ACHN (cell line): ENCODE data around the gene SMARCAD1.
"Not testable (repeated sequence)": the region's sequence is repeated elsewhere in the genome, so short reads cannot be mapped to it uniquely, and the experiment has no call there.

ENCODE experiments used
- DNase-seq: peaks from one replicate; pipeline ENCODE4 v3.0.0-alpha.2; 2015
- in situ Hi-C: cut with HindIII; loops from 2 replicates; pipeline ENCODE4 v1.10.0; 2017; ENCODE audit warnings: low sequenced_read_pairs, low pct_ligation_motif_present, low pct_unique_long_range_greater_than_20kb

Gene SMARCAD1

DNA sequence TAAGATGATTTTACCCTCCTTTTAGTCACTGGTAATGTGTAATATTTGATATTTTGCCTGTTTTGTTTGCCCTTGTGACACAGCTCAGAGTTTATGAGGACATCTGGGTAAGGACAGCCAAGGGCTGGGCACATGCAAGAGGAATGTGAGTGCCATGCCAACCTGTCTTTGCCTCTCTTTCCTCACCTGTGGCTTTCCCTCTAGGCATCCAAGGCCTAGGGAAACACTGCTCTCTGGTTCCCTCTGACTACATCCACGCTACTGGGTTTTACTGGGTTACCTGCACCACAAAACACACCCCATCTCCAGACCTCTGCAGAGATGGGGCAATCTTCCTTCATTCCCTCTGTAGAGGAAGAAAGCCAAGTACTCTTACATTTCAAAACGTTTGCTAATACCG, 127.3 kb downstream of the SMARCAD1 start:
- no peak for DNase-seq
- in situ Hi-C loops, result no loop called here

DNA sequence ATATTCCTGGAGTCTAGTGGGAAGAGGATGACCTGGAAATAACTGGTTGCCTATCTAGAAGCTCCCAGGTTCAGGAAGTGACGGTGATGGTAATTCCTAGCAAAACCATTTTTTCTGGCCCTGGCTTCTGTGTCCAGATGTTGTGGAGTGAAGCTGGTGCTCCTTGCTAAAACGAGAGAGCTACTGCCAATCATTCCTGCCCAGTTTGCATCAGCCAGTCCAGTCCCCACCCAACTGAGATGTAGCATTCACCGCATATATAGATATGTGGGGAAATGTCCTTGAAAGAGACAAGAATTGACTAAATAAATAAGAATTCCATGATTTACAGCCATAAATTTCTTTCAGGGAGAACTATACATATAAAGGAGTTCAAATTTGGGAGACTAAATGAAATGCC, 128.6 kb downstream of the SMARCAD1 start:
- in situ Hi-C loops, result no loop called here
- DNase-seq, result no peak

DNA sequence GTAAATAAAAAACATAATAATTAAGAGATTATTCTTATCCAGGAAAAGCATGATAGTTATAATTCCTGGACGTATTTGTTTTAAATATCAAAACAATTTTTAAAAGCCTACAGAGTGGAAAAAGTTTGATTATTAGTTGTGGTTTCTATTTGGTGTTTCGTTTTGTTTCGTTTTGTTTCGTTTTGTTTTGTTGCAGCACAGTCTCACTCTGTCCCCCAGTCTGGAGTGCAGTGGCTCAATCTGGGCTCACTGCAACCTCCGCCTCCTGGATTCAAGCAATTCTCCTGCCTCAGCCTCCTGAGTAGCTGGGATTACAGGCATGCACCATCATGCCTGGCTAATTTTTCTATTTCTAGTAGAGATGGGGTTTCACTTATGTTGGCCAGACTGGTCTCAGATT, 129.1 kb downstream of the SMARCAD1 start:
- in situ Hi-C loops, DNase-seq: not testable (repeated sequence)

DNA sequence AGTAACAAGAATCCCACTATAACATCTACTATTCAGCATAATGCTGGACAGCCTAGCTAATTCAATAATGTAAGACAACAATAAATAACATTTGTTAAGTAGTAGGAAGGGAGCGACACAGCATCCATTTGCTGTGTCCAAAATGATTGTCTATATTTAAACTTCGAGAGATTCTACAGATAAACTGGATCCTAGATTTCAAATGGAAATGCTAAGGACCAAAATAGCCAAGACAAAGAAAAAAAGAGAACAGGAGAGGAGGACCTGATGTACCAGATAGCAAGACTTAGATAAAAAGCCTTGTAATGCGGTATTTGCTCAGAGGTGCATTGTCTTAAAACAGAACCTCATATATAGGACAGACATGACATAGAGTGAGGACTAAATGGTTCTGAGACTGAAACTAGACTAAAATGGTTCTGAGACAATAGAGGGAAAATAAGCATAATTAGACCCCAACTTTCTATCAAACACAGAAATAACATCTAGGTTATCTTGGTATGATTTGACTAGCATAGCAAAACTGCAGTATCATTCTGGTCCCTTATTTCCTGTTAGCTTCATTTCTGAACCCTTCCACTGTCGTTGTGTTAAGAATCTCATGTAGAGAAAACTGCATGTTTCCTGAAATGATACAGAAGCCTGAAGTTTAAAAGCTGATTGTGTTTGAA, 131.2 kb downstream of the SMARCAD1 start:
- in situ Hi-C loops, result no loop called here
- no peak for DNase-seq

DNA sequence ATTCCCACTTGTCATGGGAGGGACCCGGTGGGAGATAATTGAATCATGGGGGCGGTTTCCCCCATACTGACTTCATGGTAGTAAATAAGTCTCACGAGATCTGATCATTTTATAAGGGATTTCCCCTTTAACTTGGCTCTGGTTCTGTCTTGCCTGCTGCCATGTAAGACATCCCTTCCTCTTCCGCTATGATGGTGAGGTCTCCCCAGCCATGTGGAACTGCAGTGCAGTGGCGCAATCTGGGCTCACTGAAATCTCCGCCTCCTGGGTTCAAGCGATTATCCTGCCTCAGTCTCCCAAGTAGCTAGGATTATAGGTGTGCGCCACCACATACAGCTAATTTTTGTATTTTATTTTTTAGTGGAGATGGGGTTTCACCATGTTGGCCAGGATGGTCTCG, 132.1 kb downstream of the SMARCAD1 start:
- in situ Hi-C loops, result no loop called here
- DNase-seq, result no peak
